NCI-H1417 treated with DMSO at 0.1 percent for 48 hours (cell line): ENCODE data around the gene WSB1.
A peak's percentile ranks its signal among the peaks of the same experiment; 100 is the strongest.

Source experiments
- DNase-seq: peaks from one replicate; lab custom pipeline; 2025; lab: John Stamatoyannopoulos, UW

Gene WSB1

GRCh38 chr17:27339198-27339835, 45.4 kb downstream of the WSB1 start:
- no peak for DNase-seq

- DNase-seq: no peak
Measured at GRCh38 chr17:27339836-27340550, 46.1 kb downstream of the WSB1 start.

GRCh38 chr17:27340575-27340974, 46.7 kb downstream of the WSB1 start:
- DNase-seq: no peak

GRCh38 chr17:27341041-27341471, 47.1 kb downstream of the WSB1 start:
- no peak for DNase-seq

DNA sequence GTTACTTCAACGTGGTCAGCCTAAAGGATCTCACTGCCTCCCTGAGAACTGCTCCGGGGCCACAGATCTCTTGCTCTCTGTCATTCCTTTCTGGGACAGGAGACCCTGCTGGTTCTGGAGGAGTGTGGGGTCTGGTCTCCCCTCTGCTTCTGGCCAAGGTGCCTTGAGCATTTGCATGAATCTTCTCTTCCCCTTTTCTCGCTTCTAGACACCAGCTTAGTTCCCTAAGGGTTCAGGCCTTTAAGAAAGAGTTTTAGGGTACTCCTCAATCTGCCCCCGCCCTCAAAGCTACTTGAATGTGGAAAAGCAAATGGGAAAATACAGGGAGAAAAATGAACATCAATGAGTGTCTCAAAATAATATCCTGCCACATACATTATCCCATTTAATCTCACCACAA, 48.1 kb downstream of the WSB1 start:
- no peak for DNase-seq

- no peak for DNase-seq
Measured at GRCh38 chr17:27343294-27343693, 49.4 kb downstream of the WSB1 start.

DNA sequence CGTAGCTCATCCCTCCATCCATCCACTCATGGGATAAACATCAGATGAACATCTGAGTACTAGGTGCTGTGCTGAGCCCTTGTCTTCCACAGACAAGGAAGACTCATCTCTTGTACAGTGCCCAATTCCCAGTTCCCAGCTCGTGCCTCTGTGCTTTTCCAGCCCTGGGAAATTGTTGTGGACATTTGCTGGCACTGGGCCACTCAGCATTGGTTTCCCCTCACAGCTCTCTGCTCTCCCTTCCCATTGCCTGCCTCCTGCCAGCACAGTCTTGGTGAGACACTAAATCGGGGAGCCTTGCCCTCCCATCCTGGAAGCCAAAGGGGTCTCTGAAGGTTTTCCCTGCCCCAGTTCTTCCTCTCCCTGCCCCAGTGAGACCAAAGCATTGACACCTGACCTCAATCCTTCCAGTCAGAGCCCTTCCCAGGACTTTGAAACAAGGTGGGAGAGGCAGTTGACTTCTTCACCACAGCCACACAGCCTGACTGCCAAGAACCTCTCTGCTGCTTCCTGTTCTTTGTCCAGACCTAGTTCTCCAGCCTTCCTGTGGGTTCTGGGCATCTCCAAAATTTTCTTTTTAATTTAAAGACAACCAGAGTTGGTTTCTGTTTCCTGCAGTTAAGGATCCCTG, 50.2 kb downstream of the WSB1 start:
- no peak for DNase-seq

- DNase-seq: no peak
Measured at GRCh38 chr17:27345141-27345904, 51.4 kb downstream of the WSB1 start.

DNA sequence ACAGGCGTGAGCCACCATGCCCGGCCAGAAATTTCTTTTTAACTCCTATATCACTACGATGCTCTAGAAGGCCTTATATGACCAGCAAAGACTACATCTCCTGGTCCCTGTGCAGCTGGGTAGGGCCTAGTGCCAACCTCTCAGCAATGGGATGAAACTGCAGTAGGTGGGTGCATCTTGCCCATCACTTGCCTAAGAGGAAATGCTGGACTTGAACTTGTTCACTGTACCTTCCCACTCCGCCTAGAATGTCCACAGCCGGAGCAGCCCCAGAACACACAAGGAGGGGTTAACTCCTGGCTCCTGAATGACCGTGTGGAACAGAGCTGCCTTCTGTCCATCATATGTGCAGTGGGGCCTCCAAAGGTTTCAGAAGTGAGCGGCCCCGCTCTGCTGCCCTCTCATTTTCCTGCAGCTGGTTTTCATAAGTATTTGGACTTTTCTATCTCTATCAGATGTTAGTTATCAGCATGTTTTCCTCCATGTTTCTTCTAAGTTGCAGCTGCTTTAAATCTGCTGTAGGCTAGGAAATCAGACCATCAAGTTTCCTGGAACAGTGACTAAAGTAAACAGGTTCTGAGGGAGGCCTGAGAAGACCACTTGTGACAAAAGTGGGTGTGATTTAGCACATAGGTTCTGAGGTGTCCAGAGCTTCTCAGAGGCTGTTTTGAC, 52.5 kb downstream of the WSB1 start:
- DNase-seq: no peak

- no peak for DNase-seq
Measured at GRCh38 chr17:27348196-27348595, 54.3 kb downstream of the WSB1 start.

DNA sequence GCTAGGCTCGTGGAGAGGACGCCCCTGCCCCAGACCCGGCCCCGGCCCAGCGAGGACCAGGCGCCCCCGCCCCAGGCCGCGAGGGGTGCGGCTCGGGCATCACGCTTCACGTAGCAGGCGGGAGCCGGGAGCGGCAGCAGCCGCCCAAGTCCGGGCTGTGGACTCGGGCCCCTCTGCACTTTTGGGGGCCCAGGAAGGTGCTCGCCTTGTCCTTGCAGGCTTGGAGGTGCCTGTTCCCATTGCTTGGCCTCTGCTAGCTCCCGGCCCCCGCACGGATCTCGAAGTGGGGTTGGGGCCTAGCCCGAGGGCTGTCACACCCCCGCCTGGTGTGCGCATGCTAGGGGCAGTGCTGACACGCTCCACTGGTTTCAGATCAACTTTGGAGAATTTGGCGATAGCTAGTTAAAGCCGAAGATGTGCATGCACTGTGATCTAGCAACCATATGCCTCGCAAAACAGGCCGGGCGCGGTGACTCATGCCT, 55.7 kb downstream of the WSB1 start:
- DNase-seq: no peak

DNA sequence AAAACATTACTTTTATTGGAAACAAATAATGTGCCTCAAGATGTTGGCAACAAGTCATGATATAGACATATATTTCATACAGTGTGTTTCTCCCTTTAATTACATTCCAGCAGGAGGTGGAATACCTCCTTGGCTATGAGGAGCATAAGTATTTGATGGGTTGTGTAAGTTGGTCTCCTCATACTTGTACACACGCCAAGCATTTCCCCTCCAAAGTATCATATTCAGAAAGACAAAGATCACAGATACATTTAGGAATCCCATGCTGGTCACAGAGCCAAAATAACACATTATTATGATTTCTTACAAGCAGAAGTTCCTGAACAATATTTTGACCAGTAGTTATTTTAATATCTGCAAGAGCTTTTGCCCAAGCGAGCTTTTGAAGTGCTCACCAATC, 57.8 kb downstream of the WSB1 start:
- DNase-seq: no peak

- no peak for DNase-seq
Measured at GRCh38 chr17:27352448-27353032, 58.6 kb downstream of the WSB1 start.

GRCh38 chr17:27353033-27353460, 59.1 kb downstream of the WSB1 start:
- no peak for DNase-seq

DNA sequence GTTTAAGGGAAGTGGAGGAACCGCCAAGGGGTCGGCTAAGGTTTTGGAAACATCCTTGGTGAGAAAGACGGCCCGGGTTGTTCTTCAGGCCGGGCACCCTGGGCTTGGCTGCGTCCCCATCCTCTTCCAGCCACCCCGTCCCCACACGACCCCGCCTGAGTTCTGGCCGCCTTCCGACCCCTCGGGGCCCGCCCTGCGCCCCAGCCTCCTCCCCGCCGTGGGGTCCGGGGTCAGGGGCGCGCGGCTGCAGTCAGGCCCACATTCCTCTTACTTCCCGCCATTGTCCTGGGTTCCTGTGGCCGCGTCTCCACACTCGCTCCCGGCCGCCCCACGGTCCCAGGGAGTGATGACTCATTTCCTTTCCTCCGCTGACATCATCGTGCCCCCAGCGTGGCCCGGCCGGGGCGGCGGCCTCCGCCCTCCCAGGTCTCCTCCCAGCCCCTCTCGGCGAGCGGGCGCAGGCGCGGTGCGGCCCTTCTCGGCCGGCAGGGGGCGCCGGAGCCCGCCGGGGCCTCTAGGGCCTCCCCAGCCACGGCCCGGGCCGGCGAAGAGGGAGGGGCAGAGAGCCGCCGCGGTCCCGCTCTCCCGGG, 59.6 kb downstream of the WSB1 start:
- peak; percentile 64 for DNase-seq

GRCh38 chr17:27354051-27354490, 60.2 kb downstream of the WSB1 start:
- DNase-seq: no peak

DNA sequence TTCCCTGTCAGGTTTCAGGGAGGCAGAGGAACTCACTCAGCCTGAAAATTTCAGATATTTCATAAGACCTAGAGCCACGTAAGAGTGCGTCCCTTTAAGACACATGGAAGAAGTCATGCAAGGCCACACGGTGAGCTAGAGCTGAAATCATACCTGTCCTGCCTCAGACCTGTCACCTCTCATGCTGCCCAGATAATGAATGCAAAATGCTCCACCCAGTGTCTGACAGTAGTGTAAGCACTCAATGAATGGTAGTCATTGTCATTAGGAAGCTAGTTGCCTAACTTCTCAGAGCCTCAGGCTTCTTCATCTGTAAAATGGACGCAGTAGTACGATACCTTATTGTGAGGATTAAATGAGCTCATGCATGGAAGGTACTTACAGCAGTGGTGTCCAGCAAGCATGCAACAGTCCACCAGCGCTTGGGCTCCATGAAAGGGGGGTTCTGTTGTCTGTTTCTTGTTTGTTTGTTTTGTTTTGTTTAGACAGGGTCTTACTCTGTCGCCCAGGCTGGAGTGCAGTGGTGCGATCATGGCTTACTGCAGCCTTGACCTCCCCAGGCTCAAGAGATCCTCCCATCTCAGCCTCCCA, 60.7 kb downstream of the WSB1 start:
- DNase-seq: no peak

- no peak for DNase-seq
Measured at GRCh38 chr17:27355419-27355818, 61.5 kb downstream of the WSB1 start.

DNA sequence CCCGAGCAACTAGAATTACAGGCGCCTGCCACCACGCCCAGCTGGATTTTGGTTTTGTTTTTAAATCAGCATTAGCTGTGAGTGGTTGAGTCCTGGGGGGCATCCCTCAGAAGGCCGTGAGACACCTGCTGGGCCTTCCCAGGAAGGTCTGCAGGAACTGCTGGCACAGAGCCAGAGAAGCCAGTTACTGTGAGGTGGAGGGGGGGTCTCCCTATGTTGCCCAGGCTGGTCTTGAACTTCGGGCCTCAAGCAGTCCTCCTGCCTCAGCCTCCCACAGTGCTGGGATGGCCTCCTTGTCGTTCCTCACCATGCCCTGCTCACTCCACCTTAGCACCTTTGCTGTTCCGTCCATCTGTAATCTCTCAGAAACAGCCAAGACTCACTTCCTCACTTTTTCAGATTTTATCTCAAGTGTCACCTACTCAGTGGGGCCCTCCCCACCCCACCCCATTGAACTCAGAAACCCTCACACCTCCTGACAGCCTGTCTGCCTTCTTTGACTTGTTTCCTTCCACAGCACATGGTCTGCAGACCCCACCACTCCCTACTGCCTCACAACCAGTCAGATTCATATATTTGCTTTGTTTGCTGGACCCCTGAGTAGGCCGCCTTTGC, 62.3 kb downstream of the WSB1 start:
- DNase-seq: no peak

DNA sequence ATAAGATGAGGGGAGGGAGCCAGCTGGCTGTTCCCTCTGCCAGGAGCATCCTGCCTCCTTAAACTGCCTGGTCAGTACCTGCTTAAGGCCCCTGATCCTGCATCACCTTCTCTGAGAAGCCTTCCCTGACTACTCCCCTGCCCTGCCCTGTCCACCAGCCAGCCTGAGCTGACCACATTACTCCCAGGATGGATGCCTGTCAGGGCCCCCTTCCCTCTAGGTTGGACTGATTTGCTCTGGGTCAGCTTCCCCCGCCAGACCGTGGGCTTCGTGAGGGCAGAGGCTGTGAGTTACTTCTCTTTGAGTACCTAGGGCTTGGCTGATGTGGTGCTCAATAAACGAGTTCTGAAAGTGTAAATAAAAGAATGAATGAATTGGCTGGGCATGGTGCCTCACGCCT, 63.3 kb downstream of the WSB1 start:
- no peak for DNase-seq
